Panc1 (cell line): ENCODE measurements around the gene TBXAS1.

Source experiments
- POLR2AphosphoS5 ChIP-seq: IDR thresholded peaks from 2 replicates; pipeline ENCODE4 v1.6.1; 2012; ENCODE audit warnings: mild to moderate bottlenecking, low read depth, low read length, moderate library complexity
- TF ChIP-seq, protein P1 (sequence below): fragments of 450-650 bp; IDR thresholded peaks from 2 replicates; pipeline ENCODE4 v1.5.1; 2017; ENCODE audit warnings: mild to moderate bottlenecking

DNA sequence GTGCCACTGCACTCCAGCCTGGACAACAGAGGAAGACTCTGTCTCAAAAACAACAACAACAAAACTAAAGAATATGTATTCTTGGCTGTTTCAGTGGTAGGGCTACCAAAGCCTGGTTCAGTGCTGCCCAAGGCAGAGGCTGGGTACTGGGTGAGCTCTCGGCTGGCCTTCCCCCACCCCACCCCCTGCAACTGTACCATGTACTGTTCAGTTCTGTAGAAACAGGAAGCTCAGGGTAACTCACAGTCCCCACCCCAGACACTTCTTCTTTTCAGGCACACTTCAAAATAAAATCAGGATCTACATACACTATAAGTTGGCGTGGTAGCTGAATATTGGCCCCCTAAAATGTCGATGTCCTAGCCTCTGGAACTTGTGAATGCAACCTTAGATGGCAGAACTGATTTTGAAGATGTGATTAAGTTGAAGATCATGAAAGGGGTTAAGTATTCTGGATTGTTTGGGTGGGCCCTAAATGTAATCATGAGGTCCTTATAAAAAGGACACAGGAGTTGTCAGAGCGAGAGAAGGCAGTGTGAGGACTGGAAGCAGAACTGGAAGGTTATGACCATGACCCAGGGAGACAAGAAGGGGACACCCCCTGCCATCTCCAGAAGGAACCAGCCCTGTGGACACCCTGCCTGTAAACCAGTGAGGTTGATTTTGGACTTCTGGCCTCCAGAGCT lies 31.2 kb downstream of the TBXAS1 start:
- TF ChIP-seq, protein P1, sequence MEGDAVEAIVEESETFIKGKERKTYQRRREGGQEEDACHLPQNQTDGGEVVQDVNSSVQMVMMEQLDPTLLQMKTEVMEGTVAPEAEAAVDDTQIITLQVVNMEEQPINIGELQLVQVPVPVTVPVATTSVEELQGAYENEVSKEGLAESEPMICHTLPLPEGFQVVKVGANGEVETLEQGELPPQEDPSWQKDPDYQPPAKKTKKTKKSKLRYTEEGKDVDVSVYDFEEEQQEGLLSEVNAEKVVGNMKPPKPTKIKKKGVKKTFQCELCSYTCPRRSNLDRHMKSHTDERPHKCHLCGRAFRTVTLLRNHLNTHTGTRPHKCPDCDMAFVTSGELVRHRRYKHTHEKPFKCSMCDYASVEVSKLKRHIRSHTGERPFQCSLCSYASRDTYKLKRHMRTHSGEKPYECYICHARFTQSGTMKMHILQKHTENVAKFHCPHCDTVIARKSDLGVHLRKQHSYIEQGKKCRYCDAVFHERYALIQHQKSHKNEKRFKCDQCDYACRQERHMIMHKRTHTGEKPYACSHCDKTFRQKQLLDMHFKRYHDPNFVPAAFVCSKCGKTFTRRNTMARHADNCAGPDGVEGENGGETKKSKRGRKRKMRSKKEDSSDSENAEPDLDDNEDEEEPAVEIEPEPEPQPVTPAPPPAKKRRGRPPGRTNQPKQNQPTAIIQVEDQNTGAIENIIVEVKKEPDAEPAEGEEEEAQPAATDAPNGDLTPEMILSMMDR = no peak
- TF ChIP-seq POLR2AphosphoS5 = no peak
